GM18517 (cell line): ENCODE results near the gene INIP.

Experiments used
- ATAC-seq: cut with Tn5 transposase; IDR thresholded peaks from one replicate; pipeline ENCODE4 v1.9.1; 2021; ENCODE audit warnings: mild to moderate bottlenecking, moderate library complexity; ENCODE audit not compliant: unreplicated experiment

Gene INIP, protein sequence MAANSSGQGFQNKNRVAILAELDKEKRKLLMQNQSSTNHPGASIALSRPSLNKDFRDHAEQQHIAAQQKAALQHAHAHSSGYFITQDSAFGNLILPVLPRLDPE

DNA sequence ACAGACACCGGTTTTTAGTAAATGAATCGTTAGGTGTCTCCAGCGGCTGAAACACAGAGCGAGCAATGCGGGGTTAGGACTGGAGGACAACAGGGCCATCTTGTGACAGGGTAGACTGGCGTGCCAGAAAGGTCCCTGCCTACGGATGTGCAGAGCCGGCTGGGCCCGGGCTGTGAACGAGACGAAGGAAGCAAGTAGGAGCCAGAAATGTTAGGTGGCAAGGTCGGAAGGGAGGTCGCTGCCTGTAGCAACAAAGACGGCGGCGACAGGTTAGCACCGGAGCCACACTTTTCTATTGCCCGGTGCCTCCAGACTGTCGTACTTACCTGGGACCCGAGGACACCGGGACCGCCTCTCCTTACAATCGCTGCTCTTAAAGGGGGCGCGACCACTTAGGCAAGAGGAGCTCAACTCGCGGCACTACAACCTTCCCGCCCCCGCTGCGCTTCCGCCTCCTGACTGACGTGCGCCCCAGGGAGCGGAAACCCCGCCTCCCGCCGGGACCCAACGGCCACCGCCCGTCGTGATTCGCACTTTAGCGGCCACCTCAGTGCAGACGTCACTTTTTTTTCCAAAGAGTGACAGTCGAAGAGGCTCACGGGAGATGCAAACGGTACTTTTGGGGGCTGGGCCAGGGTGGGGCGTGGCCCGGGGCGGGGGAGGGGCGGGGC, at the start of gene INIP:
Gene INIP, minus strand, starts transcription at position 457 of the 671 bp plus-strand sequence. CDS start 1,632 bp downstream, outside the sequence.
- ATAC-seq, result peak; percentile 87

DNA sequence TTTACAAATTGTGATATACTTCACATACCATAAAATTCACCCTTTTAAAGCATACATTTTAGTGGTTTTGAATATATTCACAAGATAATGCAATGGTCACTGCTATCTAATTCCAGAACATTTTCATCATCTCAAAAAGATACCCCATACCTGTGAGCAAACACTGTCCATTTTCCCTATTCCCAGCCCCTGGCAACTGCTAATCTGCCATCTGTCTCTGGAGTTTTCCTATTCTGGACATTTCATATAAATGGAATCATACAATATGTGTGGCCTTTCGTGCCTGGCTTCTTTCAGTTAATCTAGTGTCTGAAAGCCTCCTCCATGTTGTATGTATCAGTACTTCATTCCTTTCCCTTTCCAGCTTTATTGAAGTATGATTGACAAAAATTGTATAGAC, 47.4 kb upstream of the INIP start:
- ATAC-seq, result no peak

DNA sequence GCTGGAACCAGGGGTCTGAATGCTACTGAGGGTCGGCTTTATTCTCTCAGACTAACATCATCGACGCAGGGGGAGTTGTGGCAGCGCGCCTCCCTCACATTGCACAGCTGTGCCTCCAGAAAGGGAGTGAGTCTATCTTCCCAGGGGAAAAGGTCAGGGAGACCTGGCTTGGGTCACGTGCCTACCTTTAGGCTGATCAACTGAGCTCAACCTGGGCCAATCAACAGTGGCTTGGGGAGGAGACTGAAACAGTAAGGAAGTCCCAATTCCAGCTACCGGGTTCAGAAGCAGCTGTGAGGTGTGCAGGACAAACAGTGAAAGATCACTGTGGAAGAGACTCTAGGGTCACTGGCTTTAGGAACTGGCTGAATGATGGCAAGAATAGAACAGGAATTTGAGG, 46.9 kb upstream of the INIP start:
- no peak for ATAC-seq

DNA sequence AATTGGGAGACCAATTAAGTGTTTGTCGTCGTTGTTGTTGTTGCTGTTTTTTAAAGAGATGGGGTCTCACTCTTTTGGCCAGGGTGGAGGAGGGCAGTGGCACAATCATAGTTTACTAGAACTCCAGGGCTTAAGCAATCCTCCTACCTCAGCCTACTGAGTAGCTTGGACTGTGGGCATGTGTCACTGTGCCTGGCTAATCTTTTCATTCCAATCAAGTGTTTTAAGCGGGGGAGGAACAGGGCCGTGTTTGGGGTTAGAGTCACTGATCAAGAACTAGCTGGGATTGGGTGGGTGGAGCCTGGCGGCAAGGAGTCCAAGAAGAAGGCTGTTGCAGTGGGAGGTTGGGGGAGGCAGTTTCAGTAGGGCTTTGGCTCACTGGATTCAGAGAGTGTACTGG, 46.4 kb upstream of the INIP start:
- ATAC-seq, result no peak

DNA sequence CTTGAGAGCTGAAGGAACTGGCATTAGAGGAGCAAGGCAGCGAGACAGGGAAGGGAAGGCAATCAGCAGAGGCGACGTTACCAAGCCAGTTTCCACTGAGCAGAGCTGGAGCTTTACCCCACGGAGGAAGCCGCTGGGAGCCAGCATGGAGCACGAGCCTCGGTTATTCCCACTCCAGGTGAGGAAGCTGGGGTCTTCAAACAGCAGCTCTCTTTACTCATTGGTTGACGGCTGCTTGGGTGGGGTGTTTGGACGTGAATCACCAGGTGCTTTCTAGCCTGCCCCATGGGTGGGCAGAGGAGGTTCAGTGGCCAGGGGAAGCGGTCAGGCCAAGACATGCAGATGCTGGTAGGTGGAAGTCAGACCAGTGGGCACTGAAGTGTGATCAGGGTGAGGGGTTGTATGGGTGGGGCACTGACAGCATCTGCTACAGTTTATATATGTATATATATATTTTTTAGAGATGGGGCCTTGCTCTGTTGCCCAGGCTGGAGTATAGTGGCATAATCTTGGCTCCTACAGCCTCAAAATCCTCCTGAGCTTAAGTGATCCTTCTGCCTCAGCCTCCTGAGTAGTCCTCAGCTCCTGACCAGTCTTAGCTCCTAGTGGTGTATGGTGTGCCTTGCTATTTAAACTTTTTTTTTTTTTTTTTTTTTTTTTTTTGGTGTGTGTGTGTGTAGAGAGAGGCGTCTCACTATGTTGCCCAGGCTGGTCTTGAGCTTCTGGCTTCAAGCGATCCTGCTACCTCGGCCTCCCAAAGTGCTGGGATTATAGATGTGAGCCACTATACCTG, 45.0 kb upstream of the INIP start:
- no peak for ATAC-seq

DNA sequence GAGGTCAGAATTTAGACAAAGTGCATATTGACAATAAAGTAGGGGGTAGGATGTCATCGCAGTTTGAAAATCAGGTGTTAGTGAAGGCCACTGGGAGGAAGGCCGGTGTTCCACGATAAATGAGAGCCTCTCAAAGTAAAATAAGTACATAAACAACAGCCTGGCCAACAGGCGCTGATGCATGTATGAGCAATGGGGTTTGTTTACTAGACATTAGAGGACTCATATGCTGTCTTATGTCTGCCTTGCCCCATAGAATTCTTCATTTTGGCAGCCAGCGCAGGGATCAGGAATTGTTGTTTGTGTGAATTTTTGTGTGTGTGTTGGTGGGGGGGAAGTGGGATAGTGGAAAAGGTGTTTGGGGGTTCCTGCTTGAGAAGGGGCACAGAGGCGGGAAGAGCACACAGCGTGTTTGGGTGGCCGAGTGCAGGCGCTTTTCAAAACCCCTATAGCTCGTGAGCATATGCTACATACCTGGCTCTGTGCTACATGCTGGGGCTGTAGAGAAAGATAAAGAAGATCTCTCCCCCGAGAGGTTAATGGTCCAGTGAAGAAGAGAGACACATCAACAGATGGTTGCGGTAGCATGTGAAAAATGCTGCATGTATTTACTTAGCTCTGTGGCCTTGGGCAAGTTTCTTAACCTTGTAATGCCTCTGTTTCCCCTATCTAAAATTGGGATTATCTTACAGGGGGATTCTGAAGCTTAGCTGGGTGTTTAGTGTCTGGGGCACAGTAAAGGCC, 44.2 kb upstream of the INIP start:
- no peak for ATAC-seq

DNA sequence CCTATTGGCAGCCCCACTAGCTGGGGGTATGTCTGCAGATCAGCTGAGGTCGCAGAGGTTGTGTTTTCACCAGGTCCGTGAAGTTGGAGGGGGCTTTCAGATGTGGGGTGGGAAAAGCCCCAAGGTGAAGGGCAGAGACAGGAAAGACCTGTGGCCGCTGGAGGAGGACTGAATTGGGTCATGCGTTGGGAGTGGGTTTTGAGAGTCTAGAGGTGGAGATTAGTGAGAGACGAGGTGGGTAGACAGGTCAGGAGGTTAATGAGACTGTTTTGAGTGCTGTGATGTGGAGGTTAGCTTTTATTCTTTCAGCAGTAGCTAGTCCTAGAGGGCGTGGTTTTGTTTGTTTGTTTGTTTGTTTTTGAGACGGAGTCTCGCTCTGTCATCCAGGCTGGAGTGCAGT, 42.9 kb upstream of the INIP start:
- no peak for ATAC-seq

DNA sequence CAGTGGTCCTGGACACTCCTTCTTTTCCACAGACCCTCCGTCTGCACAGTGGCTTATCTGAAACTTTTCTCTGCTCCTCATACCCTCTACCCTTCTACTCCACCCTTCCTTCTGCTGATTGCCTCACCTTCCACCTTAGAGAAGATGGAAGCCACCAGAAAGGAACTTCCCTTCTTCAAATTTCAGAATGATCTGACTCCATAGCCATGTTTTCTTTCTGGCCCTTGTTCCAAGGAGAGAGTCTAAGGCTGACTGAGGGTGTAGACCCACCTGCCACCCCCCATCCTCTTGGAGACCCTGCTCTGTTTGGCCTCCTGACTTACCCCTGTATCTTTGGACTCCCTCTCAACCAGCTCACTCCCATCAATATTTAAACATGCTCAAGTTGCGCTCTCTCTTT, 40.0 kb upstream of the INIP start:
- ATAC-seq, result no peak

DNA sequence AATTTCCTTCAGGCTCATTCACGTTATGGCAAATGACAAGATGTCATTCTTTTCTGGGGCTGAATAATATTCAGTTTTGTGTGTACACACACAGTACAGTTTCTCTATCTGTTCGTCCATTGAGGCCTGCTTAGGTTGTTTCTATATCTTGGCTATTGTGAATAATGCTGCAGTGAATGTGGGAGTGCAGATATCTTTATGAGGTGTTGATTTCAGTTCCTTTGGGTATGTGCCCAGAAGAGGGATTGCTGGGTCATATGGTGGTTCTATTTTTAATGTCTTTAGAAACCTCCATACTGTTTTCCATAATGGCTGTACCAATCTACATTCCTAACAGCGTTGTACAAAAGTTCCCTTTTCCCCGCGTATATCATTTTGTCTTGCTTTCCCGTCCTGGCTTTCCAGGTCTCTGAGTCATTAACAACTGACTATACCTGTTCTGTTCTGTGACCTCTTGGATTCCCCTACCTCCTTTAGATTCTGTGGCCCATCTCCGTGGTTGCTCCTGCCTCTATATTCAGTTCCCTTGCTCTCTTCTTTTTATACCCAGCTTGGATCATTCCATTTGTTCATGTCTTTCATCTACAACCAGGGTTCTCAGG, 39.5 kb upstream of the INIP start:
- ATAC-seq, result no peak

DNA sequence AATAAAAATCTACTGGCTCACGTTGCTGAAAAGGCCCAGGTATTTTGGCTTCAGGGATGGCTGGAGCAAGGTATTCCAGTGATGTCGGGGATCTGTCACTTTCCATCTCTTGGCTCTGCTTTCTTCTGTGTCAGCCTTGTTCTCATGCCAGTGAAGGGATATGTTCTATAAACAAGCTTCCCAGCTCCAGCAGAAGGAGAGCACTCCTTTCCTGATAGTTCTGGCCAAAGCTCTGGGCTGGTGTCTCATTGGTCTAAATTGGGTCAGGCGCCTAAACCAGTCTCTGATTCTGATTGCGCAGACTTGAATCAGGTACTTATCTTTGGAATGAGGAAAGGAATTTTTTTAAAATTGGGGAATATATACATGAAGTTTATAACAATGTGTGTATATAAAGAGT, 37.8 kb upstream of the INIP start:
- ATAC-seq, result no peak

DNA sequence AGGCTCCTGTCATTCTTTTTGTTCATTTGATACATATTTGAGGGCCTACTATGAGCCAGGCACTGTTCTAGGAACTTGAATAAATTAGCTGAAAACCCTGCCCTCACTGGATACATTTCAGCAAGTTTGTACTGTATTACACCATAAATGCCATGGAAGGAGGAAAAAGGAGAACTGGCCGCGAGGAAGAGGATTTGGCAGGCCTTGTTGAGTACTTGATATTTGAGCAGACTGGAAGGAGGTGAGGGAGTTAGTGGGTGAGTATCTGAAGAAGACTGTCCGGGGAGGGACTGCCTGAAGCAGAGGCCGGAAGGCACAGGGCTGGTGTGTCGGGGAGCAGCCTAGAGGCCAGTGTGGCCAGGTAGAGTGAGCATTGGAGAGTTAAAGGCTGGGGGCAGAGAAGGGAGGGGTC, 37.1 kb upstream of the INIP start:
- no peak for ATAC-seq

DNA sequence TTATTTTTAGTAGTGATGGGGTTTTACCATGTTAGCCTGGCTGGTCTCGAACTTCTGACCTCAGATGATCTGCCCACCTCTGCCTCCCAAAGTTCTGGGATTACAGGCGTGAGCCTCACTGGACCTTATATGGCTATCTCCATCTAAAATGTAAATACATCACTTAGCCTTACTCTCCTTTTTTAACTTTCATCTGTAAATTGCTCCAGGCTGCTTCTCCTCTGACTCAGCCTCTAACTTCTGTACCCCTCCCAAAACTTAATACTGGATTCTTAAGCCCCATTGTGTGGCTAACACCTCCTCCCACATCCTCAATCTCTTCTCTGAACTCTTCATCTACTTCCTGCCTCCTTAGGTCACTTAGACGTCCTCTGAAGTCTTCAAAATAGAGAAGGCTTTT, 36.7 kb upstream of the INIP start:
- peak; percentile 37 for ATAC-seq

DNA sequence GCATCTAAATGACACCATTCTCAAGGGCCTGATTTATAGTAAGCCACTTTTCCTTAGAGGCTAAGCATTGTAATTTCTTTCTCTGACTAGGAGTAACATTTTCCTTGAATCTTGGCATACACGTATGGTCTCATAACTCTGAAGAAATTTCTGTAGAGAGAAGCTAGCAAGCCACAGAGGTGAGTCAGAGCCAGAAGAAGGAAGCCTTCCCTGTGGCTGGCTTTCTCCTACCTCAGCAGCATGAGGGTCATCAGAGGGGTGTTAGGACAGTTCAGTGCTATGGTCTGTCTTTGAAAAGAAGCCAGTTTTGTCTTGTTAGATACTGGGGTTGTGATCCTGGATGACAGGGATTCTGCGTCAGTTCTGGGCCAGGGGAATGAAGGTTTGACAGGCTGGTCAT, 35.8 kb upstream of the INIP start:
- no peak for ATAC-seq

DNA sequence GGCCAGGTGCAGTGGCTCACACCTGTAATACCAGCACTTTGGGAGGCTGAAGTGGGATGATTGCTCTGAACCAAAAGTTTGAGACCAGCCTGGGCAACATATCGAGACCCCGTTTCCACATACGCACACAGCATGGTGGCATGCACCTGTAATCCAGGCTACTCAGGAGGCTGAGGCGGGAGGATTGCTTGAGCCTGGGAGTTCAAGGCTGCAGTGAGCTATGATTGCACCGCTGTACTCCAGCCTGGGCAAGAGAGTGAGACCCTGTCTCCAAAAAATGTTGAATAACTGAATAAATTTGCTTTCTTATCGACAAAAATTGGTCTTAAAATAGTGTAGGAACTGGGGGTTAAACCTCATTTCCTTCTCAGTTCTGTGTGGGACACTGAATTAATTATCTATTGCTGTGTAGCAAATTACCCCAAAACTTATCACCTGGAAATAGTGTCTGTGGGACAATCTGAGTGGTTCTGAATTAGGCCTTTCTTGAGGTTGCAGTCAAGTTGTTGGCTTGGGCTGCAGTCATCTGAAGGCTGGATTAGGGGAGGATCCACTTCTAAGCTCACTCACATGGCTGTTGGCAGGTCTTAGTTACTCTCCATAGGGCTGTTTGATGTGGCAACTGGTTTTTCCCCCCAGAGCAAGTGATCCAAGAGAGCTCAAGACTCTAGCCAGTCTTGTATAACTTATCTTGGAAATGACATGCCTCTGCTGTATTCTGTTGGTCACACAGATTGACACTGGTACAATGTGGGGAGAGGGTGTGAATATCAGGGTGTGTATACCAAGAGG, 34.6 kb upstream of the INIP start:
- no peak for ATAC-seq

DNA sequence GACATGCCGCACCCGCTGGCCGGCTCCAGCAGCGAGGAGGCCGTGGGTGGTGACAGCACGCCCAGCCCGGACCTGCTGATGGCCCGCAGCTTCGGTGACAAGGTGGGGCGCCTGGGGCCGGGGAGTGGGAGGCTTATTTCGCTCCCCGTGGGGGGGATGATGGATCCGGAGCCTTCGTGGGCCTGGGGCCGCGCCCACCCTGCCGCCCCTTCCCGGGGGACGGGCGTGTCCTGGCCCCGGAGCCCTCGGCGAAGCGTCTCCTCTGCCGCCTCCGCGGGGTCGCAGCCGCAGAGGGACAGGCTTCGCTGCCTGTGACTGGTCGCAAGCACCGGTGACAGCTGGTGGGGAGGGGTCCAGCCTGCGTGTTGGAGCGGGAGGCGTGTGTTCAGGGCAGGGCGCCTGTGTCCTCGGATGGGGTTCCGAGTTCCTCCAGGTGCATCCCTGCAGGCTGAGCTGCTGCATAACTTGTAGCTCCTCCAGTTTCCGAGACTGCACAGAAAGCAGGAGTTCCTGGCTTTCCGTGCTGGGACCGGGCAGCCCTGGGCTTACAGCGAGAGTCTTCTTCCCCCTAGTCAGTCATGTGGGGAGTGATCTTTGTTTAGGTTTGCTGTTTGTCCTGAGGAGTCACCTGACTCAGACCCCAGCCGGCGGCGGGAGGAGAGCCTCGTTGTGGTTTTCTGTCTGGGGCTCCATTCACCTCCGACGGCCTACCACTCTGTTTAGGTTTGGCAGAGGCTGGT, 33.3 kb upstream of the INIP start:
- ATAC-seq, result peak; percentile 37

DNA sequence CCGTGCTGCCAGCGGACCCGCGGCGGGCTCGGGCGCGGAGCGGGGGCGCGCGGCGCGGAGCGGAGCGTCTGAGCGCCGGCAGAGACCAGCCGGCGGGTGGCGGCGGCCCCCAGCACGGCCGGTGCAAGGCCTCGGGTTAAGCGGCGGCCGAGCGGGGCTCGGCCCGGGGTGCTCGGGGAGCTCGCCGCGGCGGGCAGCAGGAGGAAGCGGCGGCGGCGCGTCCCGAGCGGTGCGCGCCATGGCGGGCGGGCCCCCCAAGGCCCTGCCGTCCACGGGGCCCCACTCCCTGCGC, 32.8 kb upstream of the INIP start:
- peak; percentile 42 for ATAC-seq

DNA sequence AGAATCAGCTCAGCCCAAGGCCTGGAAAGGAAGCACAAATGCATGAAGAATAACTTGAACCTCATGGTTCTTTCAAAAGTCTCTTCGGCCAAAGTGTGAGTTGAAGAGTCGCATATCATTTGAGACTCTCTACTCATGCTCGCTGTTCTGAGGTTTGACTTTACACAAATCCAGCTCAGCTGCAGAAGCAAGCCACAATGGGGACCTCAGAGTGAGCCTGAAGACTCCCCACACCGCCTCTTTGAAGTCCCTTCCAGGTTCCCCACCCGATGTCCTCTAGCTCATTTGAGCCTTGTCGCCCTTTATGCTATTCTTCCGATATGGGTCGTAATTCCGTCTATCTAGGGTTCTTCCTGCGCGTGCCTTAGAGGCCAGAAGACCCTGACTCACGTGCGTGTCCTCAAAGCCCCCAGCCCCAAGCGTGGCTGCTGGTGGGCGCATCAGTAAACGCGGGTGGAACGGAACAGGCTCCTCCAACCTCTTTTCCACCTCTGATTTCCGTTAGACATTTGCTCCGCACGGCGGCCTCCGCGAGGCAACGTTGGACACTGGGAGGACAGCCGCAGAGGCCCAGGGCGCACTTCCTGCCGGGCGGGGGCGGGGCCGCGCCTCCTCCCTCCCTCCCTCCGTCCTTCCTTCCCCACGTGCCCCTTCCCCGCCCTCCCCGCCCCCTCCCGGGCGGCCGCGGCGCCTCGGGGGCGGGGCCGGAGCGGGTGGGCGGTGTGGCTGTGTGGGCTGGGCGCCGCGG, 32.3 kb upstream of the INIP start, which contains the start of gene SNX30:
Gene SNX30, plus strand, starts transcription at position 745 of the 748 bp plus-strand sequence. CDS start 242 bp downstream, outside the sequence.
- ATAC-seq, result peak; percentile 70

DNA sequence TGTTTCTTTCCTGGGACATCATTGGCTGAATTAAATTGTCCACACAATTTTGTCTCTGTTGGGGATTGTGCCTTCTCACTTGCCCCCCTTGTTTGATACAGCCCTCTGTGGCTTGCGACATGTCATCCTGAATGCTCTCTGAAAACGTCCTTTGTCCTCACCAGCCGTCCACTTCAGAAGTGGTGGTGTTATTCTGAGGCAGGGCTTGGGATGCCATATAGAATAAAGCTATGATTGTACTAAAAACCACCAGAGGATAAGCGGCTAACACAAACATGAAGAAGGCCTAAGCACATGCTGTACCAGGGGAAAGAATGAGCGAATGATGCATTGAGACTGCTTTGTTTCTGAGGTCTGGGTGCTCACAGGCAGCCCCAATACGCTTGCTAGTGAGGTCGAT, 29.2 kb upstream of the INIP start:
- ATAC-seq, result no peak

DNA sequence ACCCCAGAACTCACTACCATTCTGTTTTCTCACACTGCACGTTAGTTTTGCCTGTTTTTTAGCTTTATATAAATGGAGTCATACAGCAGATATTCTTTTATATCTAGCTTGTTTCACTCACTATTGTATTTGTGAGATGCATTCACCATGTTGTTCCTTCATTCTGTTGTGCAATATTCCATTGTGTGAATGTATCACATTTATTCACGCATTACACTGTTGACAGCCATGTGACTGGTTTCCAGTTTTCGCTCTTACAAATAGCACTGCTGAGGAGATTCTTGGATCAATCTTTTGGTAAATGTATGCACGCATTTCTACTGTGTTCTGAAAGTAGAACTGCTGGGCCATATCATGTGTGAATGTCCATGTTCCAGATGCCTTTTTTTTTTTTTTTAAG, 26.3 kb upstream of the INIP start:
- no peak for ATAC-seq
